ENCODE results near the gene KIZ.

The KIZ gene

DNA sequence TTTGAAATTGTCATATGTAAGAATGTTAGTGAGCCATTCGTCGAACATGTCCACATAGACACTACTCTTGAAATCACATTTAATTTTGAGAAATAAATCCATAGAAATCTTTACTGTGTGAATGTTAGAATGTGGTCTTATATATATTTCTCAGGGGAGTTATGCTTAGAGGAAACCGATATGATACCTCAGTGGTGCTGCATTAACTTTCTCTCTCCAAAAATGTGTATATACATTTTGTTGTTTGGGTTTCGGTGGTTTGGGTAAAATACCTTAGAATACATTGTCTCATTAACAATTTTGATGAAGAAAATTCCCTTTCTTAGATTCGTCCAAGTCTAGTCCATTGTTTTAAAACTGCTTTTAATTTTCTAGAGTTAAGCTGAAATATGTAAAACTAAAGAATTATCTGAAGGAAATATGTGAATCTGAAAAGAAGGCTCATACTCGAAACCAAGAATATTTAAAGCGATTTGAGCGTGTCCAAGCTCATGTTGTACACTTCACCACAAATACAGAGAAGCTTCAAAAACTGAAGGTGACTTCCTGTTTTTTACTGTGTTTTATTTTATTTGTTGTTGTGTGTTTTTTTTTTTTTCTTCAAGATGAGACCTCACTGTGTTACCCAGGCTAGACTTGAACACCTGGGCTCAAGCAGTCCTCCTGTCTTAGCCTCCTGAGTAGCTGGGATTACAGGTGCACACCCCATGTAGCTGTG, 10.3 kb downstream of the KIZ start:
- no peak overlapping the region for H2AFZ ChIP-seq (ENCODE audit: insufficient read depth, low read length, poor library complexity)
- no peak overlapping the region for H4K91ac ChIP-seq (ENCODE audit: low read depth, low read length)
- no peaks in the 10 kb centered on the region for H3K79me2 ChIP-seq (ENCODE audit: control insufficient read depth, insufficient read depth, low read length, poor library complexity)
- H3K27me3 ChIP-seq (ENCODE audit: insufficient read depth, low read length): no peaks in the 10 kb centered on the region
- no peak overlapping the region for H3K23ac ChIP-seq (ENCODE audit: low read length)
- no peaks in the 10 kb centered on the region for H3K9me3 ChIP-seq (ENCODE audit: insufficient read depth, low read depth, low read length)
- H4K12ac ChIP-seq (ENCODE audit: low read depth, low read length): no peak overlapping the region
- H2AK5ac ChIP-seq (ENCODE audit: low read length): no peak overlapping the region
- no peak for DNase-seq
- H3K27ac ChIP-seq (ENCODE audit: low read depth, low read length): no peak overlapping the region
- WGBS (ENCODE audit: extremely low coverage, insufficient coverage, insufficient read length): no CpG with 5 or more reads among the region's 8 CpGs
- no peak overlapping the region for H4K8ac ChIP-seq (ENCODE audit: low read depth, low read length)
- no peak overlapping the region for H3K14ac ChIP-seq (ENCODE audit: low read length)
- no peak overlapping the region for H3K4ac ChIP-seq (ENCODE audit: low read depth, low read length)
- H3K4me2 ChIP-seq (ENCODE audit: low read length): no peak overlapping the region
- H2BK120ac ChIP-seq (ENCODE audit: insufficient read depth, low read length, poor library complexity): no peak overlapping the region
- H3K79me1 ChIP-seq (ENCODE audit: low read length): no peaks in the 10 kb centered on the region
- H3K4me1 ChIP-seq (ENCODE audit: control insufficient read depth in 1 of 2, insufficient read depth in 2 of 2, low read length in 2 of 2): no peaks in the 10 kb centered on the region
- no peak overlapping the region for H3K4me3 ChIP-seq (ENCODE audit: low read depth, low read length)
- no peak overlapping the region for H2BK12ac ChIP-seq (ENCODE audit: low read length)
- H2BK5ac ChIP-seq (ENCODE audit: low read depth, low read length, poor library complexity): no peak overlapping the region
- H3K18ac ChIP-seq (ENCODE audit: low read length): no peak overlapping the region
- no peak overlapping the region for H3K9ac ChIP-seq (ENCODE audit: low read length)
- no peaks in the 10 kb centered on the region for H3K36me3 ChIP-seq (ENCODE audit: control insufficient read depth in 1 of 2, insufficient read depth in 2 of 2, low read length in 2 of 2)

DNA sequence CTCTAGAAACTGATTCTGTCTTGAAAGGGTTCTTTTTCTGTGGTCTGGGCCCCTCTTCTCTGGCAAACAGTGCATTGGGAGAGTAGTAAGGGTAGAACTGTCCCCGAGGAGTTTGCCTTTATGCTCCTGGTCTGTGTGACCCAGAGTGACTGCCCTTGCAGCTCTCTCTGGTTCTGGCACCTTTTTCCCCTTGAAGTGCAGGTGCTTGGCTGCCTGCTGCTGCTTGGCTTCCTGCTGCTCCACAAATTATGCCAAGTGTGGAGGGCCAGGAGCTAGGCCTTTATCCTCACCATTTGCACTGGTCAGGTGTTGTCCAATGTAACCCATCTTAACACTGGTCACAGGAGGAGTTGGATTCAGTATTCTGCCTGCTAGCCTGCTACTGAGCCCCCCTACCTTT, 11.2 kb downstream of the KIZ start:
- no peak overlapping the region for H2AFZ ChIP-seq (ENCODE audit: insufficient read depth, low read length, poor library complexity)
- H3K4ac ChIP-seq (ENCODE audit: low read depth, low read length): no peak overlapping the region
- H3K27ac ChIP-seq (ENCODE audit: low read depth, low read length): no peak overlapping the region
- DNase-seq: no peak
- H3K9me3 ChIP-seq (ENCODE audit: insufficient read depth, low read depth, low read length): no peaks in the 10 kb centered on the region
- no peak overlapping the region for H3K18ac ChIP-seq (ENCODE audit: low read length)
- WGBS (ENCODE audit: extremely low coverage, insufficient coverage, insufficient read length): no CpG with 5 or more reads among the region's 1 CpG
- no peak overlapping the region for H2AK5ac ChIP-seq (ENCODE audit: low read length)
- no peak overlapping the region for H3K9ac ChIP-seq (ENCODE audit: low read length)
- H2BK120ac ChIP-seq (ENCODE audit: insufficient read depth, low read length, poor library complexity): no peak overlapping the region
- no peak overlapping the region for H4K12ac ChIP-seq (ENCODE audit: low read depth, low read length)
- H3K36me3 ChIP-seq (ENCODE audit: control insufficient read depth in 1 of 2, insufficient read depth in 2 of 2, low read length in 2 of 2): no peaks in the 10 kb centered on the region
- H3K23ac ChIP-seq (ENCODE audit: low read length): no peak overlapping the region
- no peak overlapping the region for H3K14ac ChIP-seq (ENCODE audit: low read length)
- no peaks in the 10 kb centered on the region for H3K4me1 ChIP-seq (ENCODE audit: control insufficient read depth in 1 of 2, insufficient read depth in 2 of 2, low read length in 2 of 2)
- H3K79me2 ChIP-seq (ENCODE audit: control insufficient read depth, insufficient read depth, low read length, poor library complexity): no peaks in the 10 kb centered on the region
- no peaks in the 10 kb centered on the region for H3K27me3 ChIP-seq (ENCODE audit: insufficient read depth, low read length)
- H3K79me1 ChIP-seq (ENCODE audit: low read length): no peaks in the 10 kb centered on the region
- no peak overlapping the region for H3K4me2 ChIP-seq (ENCODE audit: low read length)
- H3K4me3 ChIP-seq (ENCODE audit: low read depth, low read length): no peak overlapping the region
- no peak overlapping the region for H4K91ac ChIP-seq (ENCODE audit: low read depth, low read length)
- no peak overlapping the region for H4K8ac ChIP-seq (ENCODE audit: low read depth, low read length)
- no peak overlapping the region for H2BK5ac ChIP-seq (ENCODE audit: low read depth, low read length, poor library complexity)
- no peak overlapping the region for H2BK12ac ChIP-seq (ENCODE audit: low read length)

DNA sequence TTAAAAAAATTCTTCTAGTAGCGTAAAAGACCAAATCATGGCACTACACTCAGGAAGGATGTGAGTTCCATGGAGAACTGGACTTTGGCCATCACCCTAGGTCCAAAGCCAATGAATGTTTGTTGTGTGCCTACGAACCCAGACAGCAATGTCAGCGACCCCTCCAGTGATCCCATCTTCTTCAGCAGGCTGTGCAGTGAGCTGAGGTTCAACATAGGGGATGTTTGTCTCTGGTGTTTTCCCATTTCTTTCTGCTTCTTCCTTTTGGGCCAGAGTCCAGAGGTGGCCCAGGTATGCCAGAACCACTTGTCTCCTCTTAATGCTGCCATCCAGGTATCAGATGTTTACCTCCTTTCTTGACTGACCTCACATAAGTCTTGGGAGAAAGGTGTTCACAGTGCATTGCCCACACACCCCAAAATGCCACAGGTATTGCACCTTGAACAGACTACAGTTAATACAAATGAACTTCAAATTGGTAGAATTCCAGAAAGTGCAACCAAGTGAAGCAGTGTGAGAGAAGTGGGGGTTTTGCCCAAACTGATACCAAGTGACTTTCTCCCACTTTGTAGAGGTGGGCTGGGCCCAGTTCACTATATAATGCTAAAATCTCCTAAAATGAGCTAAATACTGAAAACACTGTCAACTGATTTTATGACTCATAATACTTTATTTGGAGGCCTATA, 14.1 kb downstream of the KIZ start:
- H4K12ac ChIP-seq (ENCODE audit: low read depth, low read length): no peak overlapping the region
- H3K36me3 ChIP-seq (ENCODE audit: control insufficient read depth in 1 of 2, insufficient read depth in 2 of 2, low read length in 2 of 2): no peaks in the 10 kb centered on the region
- H3K23ac ChIP-seq (ENCODE audit: low read length): no peak overlapping the region
- H4K8ac ChIP-seq (ENCODE audit: low read depth, low read length): no peak overlapping the region
- no peaks in the 10 kb centered on the region for H3K79me1 ChIP-seq (ENCODE audit: low read length)
- no peaks in the 10 kb centered on the region for H3K9me3 ChIP-seq (ENCODE audit: insufficient read depth, low read depth, low read length)
- WGBS (ENCODE audit: extremely low coverage, insufficient coverage, insufficient read length): no CpG with 5 or more reads among the region's 3 CpGs
- H3K18ac ChIP-seq (ENCODE audit: low read length): no peak overlapping the region
- H4K91ac ChIP-seq (ENCODE audit: low read depth, low read length): no peak overlapping the region
- H2BK120ac ChIP-seq (ENCODE audit: insufficient read depth, low read length, poor library complexity): no peak overlapping the region
- no peaks in the 10 kb centered on the region for H3K79me2 ChIP-seq (ENCODE audit: control insufficient read depth, insufficient read depth, low read length, poor library complexity)
- H3K4me1 ChIP-seq (ENCODE audit: control insufficient read depth in 1 of 2, insufficient read depth in 2 of 2, low read length in 2 of 2): no peaks in the 10 kb centered on the region
- no peak overlapping the region for H3K4me3 ChIP-seq (ENCODE audit: low read depth, low read length)
- DNase-seq: no peak
- no peaks in the 10 kb centered on the region for H3K27me3 ChIP-seq (ENCODE audit: insufficient read depth, low read length)
- no peak overlapping the region for H3K14ac ChIP-seq (ENCODE audit: low read length)
- H3K4ac ChIP-seq (ENCODE audit: low read depth, low read length): no peak overlapping the region
- no peak overlapping the region for H2BK12ac ChIP-seq (ENCODE audit: low read length)
- no peak overlapping the region for H3K9ac ChIP-seq (ENCODE audit: low read length)
- no peak overlapping the region for H3K27ac ChIP-seq (ENCODE audit: low read depth, low read length)
- no peak overlapping the region for H2AFZ ChIP-seq (ENCODE audit: insufficient read depth, low read length, poor library complexity)
- H2BK5ac ChIP-seq (ENCODE audit: low read depth, low read length, poor library complexity): no peak overlapping the region
- no peak overlapping the region for H3K4me2 ChIP-seq (ENCODE audit: low read length)
- H2AK5ac ChIP-seq (ENCODE audit: low read length): no peak overlapping the region

DNA sequence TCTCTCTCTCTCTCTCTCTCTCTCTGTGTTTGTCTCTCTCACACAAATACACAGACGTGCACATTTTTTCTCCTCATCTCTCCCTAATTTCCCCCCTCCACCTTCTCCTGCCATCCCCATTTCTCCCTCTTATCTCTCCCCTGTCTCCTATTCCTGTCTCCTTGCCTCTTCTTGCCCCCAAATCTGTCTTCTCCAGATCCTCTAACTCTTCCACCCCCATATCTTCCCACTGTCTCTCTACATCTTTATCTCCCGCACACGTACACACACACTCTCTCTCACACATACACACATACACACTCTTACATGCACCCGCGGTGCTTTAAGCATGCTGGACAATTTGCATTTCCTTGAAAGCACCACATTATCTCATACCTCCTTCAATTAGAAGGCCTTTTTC, 15.9 kb downstream of the KIZ start:
- Histone ChIP-seq H3K9ac (ENCODE audit: low read length) (no peak overlapping the region), H2AK5ac (ENCODE audit: low read length) (no peak overlapping the region)
- WGBS (ENCODE audit: extremely low coverage, insufficient coverage, insufficient read length): 100% methylated on average over 2 of the region's 5 CpGs

More for the DNA sequence above, 15.9 kb downstream of the KIZ start:
- no peak for DNase-seq
- H3K27me3 ChIP-seq (ENCODE audit: insufficient read depth, low read length): no peaks in the 10 kb centered on the region
- no peak overlapping the region for H3K4me3 ChIP-seq (ENCODE audit: low read depth, low read length)
- H3K4me2 ChIP-seq (ENCODE audit: low read length): no peak overlapping the region
- H4K8ac ChIP-seq (ENCODE audit: low read depth, low read length): no peak overlapping the region
- H3K4ac ChIP-seq (ENCODE audit: low read depth, low read length): no peak overlapping the region
- H2BK120ac ChIP-seq (ENCODE audit: insufficient read depth, low read length, poor library complexity): no peak overlapping the region
- H2BK12ac ChIP-seq (ENCODE audit: low read length): no peak overlapping the region
- no peak overlapping the region for H2AFZ ChIP-seq (ENCODE audit: insufficient read depth, low read length, poor library complexity)
- no peak overlapping the region for H3K14ac ChIP-seq (ENCODE audit: low read length)
- H2BK5ac ChIP-seq (ENCODE audit: low read depth, low read length, poor library complexity): no peak overlapping the region
- no peaks in the 10 kb centered on the region for H3K36me3 ChIP-seq (ENCODE audit: control insufficient read depth in 1 of 2, insufficient read depth in 2 of 2, low read length in 2 of 2)
- H4K91ac ChIP-seq (ENCODE audit: low read depth, low read length): no peak overlapping the region
- H3K4me1 ChIP-seq (ENCODE audit: control insufficient read depth in 1 of 2, insufficient read depth in 2 of 2, low read length in 2 of 2): no peaks in the 10 kb centered on the region
- H3K9me3 ChIP-seq (ENCODE audit: insufficient read depth, low read depth, low read length): no peaks in the 10 kb centered on the region
- no peak overlapping the region for H3K23ac ChIP-seq (ENCODE audit: low read length)
- H3K27ac ChIP-seq (ENCODE audit: low read depth, low read length): no peak overlapping the region
- no peak overlapping the region for H4K12ac ChIP-seq (ENCODE audit: low read depth, low read length)
- no peak overlapping the region for H3K18ac ChIP-seq (ENCODE audit: low read length)
- H3K79me1 ChIP-seq (ENCODE audit: low read length): no peaks in the 10 kb centered on the region
- no peaks in the 10 kb centered on the region for H3K79me2 ChIP-seq (ENCODE audit: control insufficient read depth, insufficient read depth, low read length, poor library complexity)
